Natural killer cell treated with Interleukin-12 subunit alpha and Interleukin-12 subunit beta and Interleukin-15 and Interleukin-18, amount 100 ng/mL, for 72 hours (primary cell): ENCODE data around the gene MYH9. TPM values are rescaled to one million over a fixed set of nuclear protein-coding genes. Genes with fewer than 3 reads are reported as not detected.

Experiments
- ATAC-seq, 2 donors: fragments of 150-1000 bp; cut with Tn5 transposase in 1 of 2; sonication (Bioruptor Pico), chemical (Tn5 transposase) in 1 of 2; 2 replicates each; pipeline ENCODE4 v1.10.0; 2021
- DNase-seq: peaks from one replicate; pipeline ENCODE4 v3.0.0; 2022; ENCODE audit warnings: low spot score
- H3K27ac Mint-ChIP-seq, 2 donors: 1 replicate in 1 of 2; 2 replicates in 1 of 2; pipeline ENCODE4 v1.8.0; 2022; ENCODE audit warnings: mixed read lengths in 2 of 2, mild to moderate bottlenecking in 1 of 2, moderate library complexity in 1 of 2
- H3K27me3 Mint-ChIP-seq, 2 donors: 1 replicate in 1 of 2; 2 replicates in 1 of 2; pipeline ENCODE4 v1.8.0; 2022; ENCODE audit warnings: mixed read lengths in 2 of 2
- H3K36me3 Mint-ChIP-seq: one replicate; pipeline ENCODE4 v1.8.0; 2022; ENCODE audit warnings: mixed read lengths
- H3K4me1 Mint-ChIP-seq, 2 donors: 1 replicate in 1 of 2; 2 replicates in 1 of 2; pipeline ENCODE4 v1.8.0; 2022; ENCODE audit warnings: low read depth in 2 of 2, mixed read lengths in 2 of 2, mild to moderate bottlenecking in 1 of 2
- H3K4me3 Mint-ChIP-seq: one replicate; pipeline ENCODE4 v1.8.0; 2022; ENCODE audit warnings: mixed read lengths
- H3K9me3 Mint-ChIP-seq: 2 replicates; pipeline ENCODE4 v1.8.0; 2022; ENCODE audit warnings: mixed read lengths
- total RNA-seq, 2 donors: library from RNA; stranded (reverse); gene quantifications; one replicate each; pipeline ENCODE4 v1.2.3, GENCODE V29; 2022

Gene MYH9
- total RNA-seq, 2 donors from 2014 or later, result 623 to 642 TPM

DNA sequence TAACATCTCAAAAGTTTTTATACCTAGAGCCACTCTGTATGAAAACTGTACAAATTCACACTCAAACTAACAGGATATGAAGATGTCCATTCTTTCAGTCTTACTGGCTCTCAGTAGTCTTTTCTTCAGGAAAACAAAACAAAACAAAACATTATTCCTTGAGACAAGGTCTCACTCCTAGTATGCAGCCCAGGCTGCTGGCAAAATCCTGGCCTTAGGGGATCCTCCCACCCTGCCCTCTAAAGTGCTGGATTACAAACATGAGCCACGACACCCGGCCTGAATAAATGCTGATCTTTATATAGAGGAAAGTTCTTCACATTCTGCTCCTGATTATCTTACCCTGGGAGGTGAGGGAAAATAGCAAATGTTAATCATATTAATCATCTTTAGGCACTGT, 153.6 kb downstream of the MYH9 start:
- H3K36me3 Mint-ChIP-seq, result peaks cover 51% of the 10 kb centered on the region
- DNase-seq (no peak), ATAC-seq (no peak)
- H3K4me1 Mint-ChIP-seq, result peaks cover 48 to 70% of the 10 kb centered on the region in 2 donors
- no peaks in the 10 kb centered on the region for H3K9me3 Mint-ChIP-seq
- H3K27me3 Mint-ChIP-seq, result no peaks in the 10 kb centered on the region
- peak overlapping the region; percentile 33 to 100 for H3K27ac Mint-ChIP-seq
- H3K4me3 Mint-ChIP-seq, result peak overlapping the region; percentile 99

DNA sequence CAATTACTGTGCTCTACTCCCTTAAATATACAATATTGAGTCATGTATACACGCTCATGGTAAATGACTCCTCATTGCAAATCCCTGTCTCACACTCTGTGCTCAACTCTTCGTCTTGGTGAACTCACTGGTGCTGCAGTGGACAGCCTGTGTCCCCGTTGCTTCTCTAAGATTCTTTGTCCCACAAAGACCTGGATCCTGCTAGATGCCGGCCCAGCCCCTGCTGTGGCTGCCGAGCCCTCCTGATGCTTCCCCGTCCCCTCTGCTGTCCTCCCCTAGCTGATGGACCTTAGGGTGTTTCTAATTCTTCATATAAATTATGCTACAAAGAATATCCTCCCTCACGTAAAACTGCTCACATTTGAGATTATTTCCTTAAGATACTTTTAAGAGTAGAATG, 154.0 kb downstream of the MYH9 start:
- DNase-seq (no peak), ATAC-seq (no peak)
- Mint-ChIP-seq H3K36me3 (peaks cover 50% of the 10 kb centered on the region), H3K4me3 (no peak overlapping the region), H3K27me3 (no peaks in the 10 kb centered on the region), H3K9me3 (no peaks in the 10 kb centered on the region), H3K27ac (peak overlapping the region; percentile 33 to 100), H3K4me1 (peaks cover 47 to 69% of the 10 kb centered on the region in 2 donors)

DNA sequence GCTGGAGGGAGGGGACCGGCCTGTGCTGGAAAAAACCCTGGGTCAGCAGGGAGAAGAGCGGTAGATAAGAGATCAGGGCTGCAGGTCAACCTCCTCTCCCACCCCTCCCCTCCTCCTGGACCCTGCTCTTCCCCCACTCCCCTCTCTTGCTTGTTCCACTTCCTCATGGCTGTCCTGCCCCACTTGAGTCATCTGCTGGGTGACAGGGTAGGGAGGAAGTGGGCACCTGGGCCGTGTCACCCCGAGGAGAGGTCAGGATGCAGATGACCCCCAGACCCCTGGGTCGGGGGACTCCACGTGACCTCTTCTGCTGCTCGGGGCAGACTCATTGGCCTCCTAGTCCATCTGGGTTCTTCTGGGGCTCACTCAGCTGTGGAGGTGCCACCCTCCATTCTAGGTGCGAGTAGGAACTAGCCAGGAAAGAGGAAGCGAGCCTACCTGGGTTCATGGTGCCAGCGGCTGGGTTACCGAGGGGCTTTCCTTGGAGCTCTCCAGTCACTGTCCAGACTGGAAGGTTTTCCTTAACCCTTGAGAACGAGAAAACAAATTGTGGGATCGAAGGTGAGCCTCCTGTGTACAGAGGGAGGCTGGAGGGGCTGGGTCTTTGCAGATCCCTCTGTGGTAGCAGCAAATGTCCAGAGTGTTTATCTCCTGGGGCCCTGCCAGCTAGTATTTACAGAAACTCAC, 154.9 kb downstream of the MYH9 start:
- ATAC-seq (no peak), DNase-seq (no peak)
- H3K27ac Mint-ChIP-seq, result peak overlapping the region; percentile 33 to 100
- no peaks in the 10 kb centered on the region for H3K27me3 Mint-ChIP-seq
- no peak overlapping the region for H3K4me3 Mint-ChIP-seq
- peaks cover 40 to 63% of the 10 kb centered on the region in 2 donors for H3K4me1 Mint-ChIP-seq
- H3K9me3 Mint-ChIP-seq, result no peaks in the 10 kb centered on the region
- H3K36me3 Mint-ChIP-seq, result peaks cover 50% of the 10 kb centered on the region

Other genes starting within 250 kb of the MYH9 start
- gene APOL3, start 227.2 kb downstream of the MYH9 start, total RNA-seq, result 100 to 1,000 TPM in 1 of 2 donors, 10 to 100 TPM in 1; 79.8 to 169 TPM
- 1 to 10 TPM in 1 of 2 donors, under 1 TPM in 1; 0.64 to 1.5 TPM for gene APOL4, start 186.2 kb downstream of the MYH9 start, total RNA-seq
- 100 to 1,000 TPM in 1 of 2 donors, 10 to 100 TPM in 1; 92.1 to 231 TPM for gene APOL2, start 148.4 kb downstream of the MYH9 start, total RNA-seq
- 100 to 1,000 TPM in 1 of 2 donors, 10 to 100 TPM in 1; 42.2 to 129 TPM for gene APOL1, start 134.8 kb downstream of the MYH9 start, total RNA-seq
- 10 to 100 TPM; 67.5 to 96.7 TPM for gene TXN2, start 93.7 kb upstream of the MYH9 start, total RNA-seq
- 10 to 100 TPM in 1 of 2 donors, 1 to 10 TPM in 1; 6.5 to 25.5 TPM for gene FOXRED2, start 119.1 kb upstream of the MYH9 start, total RNA-seq
- gene EIF3D, start 141.2 kb upstream of the MYH9 start, total RNA-seq, result 100 to 1,000 TPM; 248 to 321 TPM